ENCODE data around the gene APOD.

APOD gene

DNA sequence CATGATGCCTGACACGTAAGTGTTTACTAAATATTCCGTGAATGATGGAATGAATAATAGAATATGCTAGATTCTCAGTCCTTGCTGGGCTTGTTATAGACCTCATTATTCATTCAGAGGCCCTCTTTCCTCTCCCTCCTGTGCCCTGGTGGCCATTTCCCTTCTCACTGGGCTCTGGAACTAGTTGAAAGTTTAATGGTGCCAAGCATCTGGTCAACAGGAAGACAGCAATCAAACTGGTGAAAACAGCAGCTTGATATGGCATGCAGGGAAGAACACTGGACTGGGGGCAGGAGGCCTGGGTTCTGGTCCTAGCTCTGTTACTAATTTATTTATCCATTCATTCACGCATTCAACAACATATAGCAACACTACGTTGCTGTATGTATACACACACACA lies 3.7 kb upstream of the APOD start:
- Histone ChIP-seq H3K27me3 (ENCODE audit: control insufficient read depth in 5 of 5, insufficient read depth in 4 of 5, low read length in 5 of 5) (peaks cover 0 to 12% (median 5%) of the 10 kb centered on the region in 5 donors), H3K4me1 (ENCODE audit: control insufficient read depth in 5 of 5, insufficient read depth in 5 of 5, low read length in 5 of 5) (peaks cover 0 to 38% (median 6%) of the 10 kb centered on the region in 5 donors), H3K9me3 (ENCODE audit: control insufficient read depth in 5 of 5, low read length in 5 of 5) (peaks cover 0 to 8% (median 2%) of the 10 kb centered on the region in 5 donors), H3K4me3 (ENCODE audit: low read depth in 1 of 5, low read length in 5 of 5) (no peak overlapping the region), H3K27ac (ENCODE audit: low read depth, low read length) (no peak overlapping the region), H3K9ac (ENCODE audit: low read length in 5 of 5) (no peak overlapping the region), H3K36me3 (ENCODE audit: control insufficient read depth in 5 of 5, insufficient read depth in 5 of 5, low read length in 5 of 5) (no peaks in the 10 kb centered on the region)

DNA sequence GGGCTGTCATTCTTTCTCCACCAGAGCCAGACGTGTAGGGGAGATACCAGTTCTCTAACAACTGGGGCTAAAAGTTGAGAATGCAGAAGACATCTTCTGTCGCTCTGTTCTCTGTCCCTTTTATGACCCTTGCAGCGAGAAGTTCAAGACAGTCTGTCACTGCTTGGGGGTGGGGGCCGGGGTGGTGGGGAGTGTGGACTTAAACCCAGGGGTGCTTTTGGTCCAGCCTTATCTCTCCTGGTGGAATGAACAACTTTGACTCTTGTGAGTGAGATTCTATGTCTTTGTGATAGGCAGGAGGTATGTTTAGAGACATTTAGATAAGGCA lies 767 bp upstream of the APOD start:
- no peak overlapping the region for H3K9ac ChIP-seq (ENCODE audit: low read length in 5 of 5)
- H3K27me3 ChIP-seq (ENCODE audit: control insufficient read depth in 5 of 5, insufficient read depth in 4 of 5, low read length in 5 of 5) = peaks cover 0 to 12% (median 9%) of the 10 kb centered on the region in 5 donors
- H3K4me1 ChIP-seq (ENCODE audit: control insufficient read depth in 5 of 5, insufficient read depth in 5 of 5, low read length in 5 of 5) = peaks cover 0 to 46% (median 3%) of the 10 kb centered on the region in 5 donors
- peaks cover 0 to under 1% (median 0%) of the 10 kb centered on the region in 5 donors for H3K36me3 ChIP-seq (ENCODE audit: control insufficient read depth in 5 of 5, insufficient read depth in 5 of 5, low read length in 5 of 5)
- H3K4me3 ChIP-seq (ENCODE audit: low read depth in 1 of 5, low read length in 5 of 5) = peak overlapping the region in 1 of 5 donors; percentile 68
- H3K9me3 ChIP-seq (ENCODE audit: control insufficient read depth in 5 of 5, low read length in 5 of 5) = peaks cover 0 to 8% (median 2%) of the 10 kb centered on the region in 5 donors
- H3K27ac ChIP-seq (ENCODE audit: low read depth, low read length) = peak overlapping the region; percentile 20

DNA sequence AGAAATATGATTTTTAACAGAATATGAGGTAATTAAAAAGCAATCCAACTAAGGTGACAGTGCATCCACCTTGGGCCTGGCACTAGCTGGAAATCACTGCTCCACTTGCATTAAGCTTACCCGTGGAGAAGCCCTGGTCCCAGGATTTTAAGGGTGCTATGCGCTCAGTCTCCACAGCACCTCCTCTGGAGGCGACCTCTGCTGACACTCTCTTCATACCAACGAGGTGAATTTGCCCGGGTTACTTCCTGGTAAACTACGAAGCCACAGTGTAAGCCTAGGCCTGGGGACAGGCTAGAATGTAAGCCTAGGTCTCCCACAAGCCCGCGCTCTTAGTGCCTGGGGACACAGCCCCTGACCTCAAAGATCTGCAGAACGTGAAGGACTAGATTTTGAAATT lies 793 bp downstream of the APOD start:
- no peaks in the 10 kb centered on the region for H3K9me3 ChIP-seq (ENCODE audit: control insufficient read depth in 5 of 5, low read length in 5 of 5)
- H3K27me3 ChIP-seq (ENCODE audit: control insufficient read depth in 5 of 5, insufficient read depth in 4 of 5, low read length in 5 of 5) = peaks cover 0 to 12% (median 5%) of the 10 kb centered on the region in 5 donors
- H3K9ac ChIP-seq (ENCODE audit: low read length in 5 of 5) = no peak overlapping the region
- H3K36me3 ChIP-seq (ENCODE audit: control insufficient read depth in 5 of 5, insufficient read depth in 5 of 5, low read length in 5 of 5) = peaks cover 0 to 13% (median 5%) of the 10 kb centered on the region in 5 donors
- peak overlapping the region; percentile 52 to 68 (median 58) for H3K4me3 ChIP-seq (ENCODE audit: low read depth in 1 of 5, low read length in 5 of 5)
- no peak overlapping the region for H3K27ac ChIP-seq (ENCODE audit: low read depth, low read length)
- H3K4me1 ChIP-seq (ENCODE audit: control insufficient read depth in 5 of 5, insufficient read depth in 5 of 5, low read length in 5 of 5) = peaks cover 0 to 45% (median 3%) of the 10 kb centered on the region in 5 donors

DNA sequence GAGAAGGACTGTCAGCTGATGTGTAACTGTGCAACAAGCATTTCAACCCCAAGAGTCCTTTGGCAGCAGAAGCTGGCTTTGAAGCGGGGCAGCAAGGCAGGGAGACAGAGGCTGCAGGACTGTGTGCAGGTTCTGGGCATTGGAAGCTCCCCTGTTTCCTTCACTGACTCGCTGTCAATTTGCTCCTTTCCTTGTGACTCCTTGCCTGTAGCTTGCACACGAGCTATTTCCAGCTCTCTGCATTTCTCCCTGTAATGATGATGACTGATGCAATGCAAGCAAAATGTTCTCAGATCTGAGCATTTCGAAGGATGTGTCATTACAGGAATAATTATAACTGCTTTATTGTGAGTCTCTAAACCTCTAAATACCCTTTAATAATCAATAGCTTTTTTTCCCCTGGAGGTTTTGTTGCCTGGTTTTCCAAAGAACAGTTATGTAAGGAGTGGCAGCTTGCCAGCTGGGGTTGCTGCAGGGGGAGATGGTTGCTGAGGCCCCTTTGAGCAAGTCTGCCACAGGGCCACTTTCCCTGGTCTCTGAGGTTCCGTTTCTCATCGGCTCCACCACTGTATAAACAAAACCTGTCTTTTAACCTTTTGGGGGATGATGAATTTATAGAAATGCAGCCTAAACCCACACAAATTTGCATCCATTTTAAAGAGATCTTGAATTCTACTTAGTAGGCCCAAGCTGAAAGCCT lies 2.8 kb downstream of the APOD start:
- Histone ChIP-seq H3K4me1 (ENCODE audit: control insufficient read depth in 5 of 5, insufficient read depth in 5 of 5, low read length in 5 of 5) (peaks cover 0 to 33% (median 3%) of the 10 kb centered on the region in 5 donors), H3K4me3 (ENCODE audit: low read depth in 1 of 5, low read length in 5 of 5) (peak overlapping the region; percentile 16 to 58 (median 45)), H3K36me3 (ENCODE audit: control insufficient read depth in 5 of 5, insufficient read depth in 5 of 5, low read length in 5 of 5) (peaks cover 0 to 13% (median 5%) of the 10 kb centered on the region in 5 donors), H3K27me3 (ENCODE audit: control insufficient read depth in 5 of 5, insufficient read depth in 4 of 5, low read length in 5 of 5) (peaks cover 0 to 12% (median 5%) of the 10 kb centered on the region in 5 donors), H3K9ac (ENCODE audit: low read length in 5 of 5) (peak overlapping the region in 1 of 5 donors; percentile 54), H3K27ac (ENCODE audit: low read depth, low read length) (no peak overlapping the region), H3K9me3 (ENCODE audit: control insufficient read depth in 5 of 5, low read length in 5 of 5) (no peaks in the 10 kb centered on the region)

DNA sequence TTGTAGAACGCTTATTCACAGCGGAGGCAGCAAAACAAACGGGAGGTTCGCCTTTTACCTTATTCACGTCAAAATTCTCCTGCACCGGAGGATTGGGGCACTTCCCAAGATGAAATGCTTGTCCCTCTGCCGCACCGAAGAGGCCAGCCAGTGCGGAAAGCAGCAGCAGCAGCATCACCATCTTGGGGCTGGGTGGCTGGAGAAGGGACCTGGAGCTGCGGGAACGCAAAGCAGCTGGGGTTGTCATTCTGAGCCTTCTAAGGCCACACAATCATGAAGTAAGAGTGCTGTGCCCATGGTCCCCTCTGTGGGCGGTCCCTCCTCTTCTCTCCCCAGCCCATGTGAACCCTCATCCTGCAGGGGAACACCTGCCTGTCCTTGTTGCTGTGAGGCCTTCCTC lies 4.5 kb downstream of the APOD start:
- Histone ChIP-seq H3K9ac (ENCODE audit: low read length in 5 of 5) (no peak overlapping the region), H3K27ac (ENCODE audit: low read depth, low read length) (no peak overlapping the region), H3K4me3 (ENCODE audit: low read depth in 1 of 5, low read length in 5 of 5) (no peak overlapping the region), H3K27me3 (ENCODE audit: control insufficient read depth in 5 of 5, insufficient read depth in 4 of 5, low read length in 5 of 5) (peaks cover 0 to 12% (median 5%) of the 10 kb centered on the region in 5 donors), H3K36me3 (ENCODE audit: control insufficient read depth in 5 of 5, insufficient read depth in 5 of 5, low read length in 5 of 5) (peaks cover 0 to 14% (median 8%) of the 10 kb centered on the region in 5 donors), H3K9me3 (ENCODE audit: control insufficient read depth in 5 of 5, low read length in 5 of 5) (peaks cover 0 to 8% (median 4%) of the 10 kb centered on the region in 5 donors), H3K4me1 (ENCODE audit: control insufficient read depth in 5 of 5, insufficient read depth in 5 of 5, low read length in 5 of 5) (peaks cover 0 to 22% (median 3%) of the 10 kb centered on the region in 5 donors)

DNA sequence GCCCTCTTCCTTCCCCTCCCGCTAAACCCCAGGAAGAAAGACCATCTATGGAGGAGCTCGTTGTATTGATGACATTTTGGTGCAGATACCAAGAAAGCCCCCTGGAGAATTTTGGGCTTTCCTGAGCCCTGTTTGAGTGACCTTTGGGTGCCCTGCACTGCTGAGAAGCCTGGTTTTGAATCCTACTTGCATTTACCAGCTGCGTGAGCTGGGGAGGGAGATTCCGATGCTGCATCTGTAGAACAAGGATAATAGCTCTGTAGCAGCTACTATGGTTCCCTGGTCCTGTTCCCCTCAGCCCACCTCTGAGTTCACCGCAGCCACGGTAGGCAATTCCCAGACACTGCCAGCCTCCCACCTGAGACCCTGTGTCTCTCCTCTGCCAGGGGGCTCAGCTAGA lies 5.2 kb downstream of the APOD start:
- H3K27me3 ChIP-seq (ENCODE audit: control insufficient read depth in 5 of 5, insufficient read depth in 4 of 5, low read length in 5 of 5) = peaks cover 0 to 9% (median 5%) of the 10 kb centered on the region in 5 donors
- H3K9ac ChIP-seq (ENCODE audit: low read length in 5 of 5) = no peak overlapping the region
- H3K4me3 ChIP-seq (ENCODE audit: low read depth in 1 of 5, low read length in 5 of 5) = no peak overlapping the region
- H3K36me3 ChIP-seq (ENCODE audit: control insufficient read depth in 5 of 5, insufficient read depth in 5 of 5, low read length in 5 of 5) = peaks cover 0 to 18% (median 15%) of the 10 kb centered on the region in 5 donors
- peaks cover 0 to 22% (median 3%) of the 10 kb centered on the region in 5 donors for H3K4me1 ChIP-seq (ENCODE audit: control insufficient read depth in 5 of 5, insufficient read depth in 5 of 5, low read length in 5 of 5)
- peaks cover 0 to 8% (median 4%) of the 10 kb centered on the region in 5 donors for H3K9me3 ChIP-seq (ENCODE audit: control insufficient read depth in 5 of 5, low read length in 5 of 5)
- H3K27ac ChIP-seq (ENCODE audit: low read depth, low read length) = no peak overlapping the region

DNA sequence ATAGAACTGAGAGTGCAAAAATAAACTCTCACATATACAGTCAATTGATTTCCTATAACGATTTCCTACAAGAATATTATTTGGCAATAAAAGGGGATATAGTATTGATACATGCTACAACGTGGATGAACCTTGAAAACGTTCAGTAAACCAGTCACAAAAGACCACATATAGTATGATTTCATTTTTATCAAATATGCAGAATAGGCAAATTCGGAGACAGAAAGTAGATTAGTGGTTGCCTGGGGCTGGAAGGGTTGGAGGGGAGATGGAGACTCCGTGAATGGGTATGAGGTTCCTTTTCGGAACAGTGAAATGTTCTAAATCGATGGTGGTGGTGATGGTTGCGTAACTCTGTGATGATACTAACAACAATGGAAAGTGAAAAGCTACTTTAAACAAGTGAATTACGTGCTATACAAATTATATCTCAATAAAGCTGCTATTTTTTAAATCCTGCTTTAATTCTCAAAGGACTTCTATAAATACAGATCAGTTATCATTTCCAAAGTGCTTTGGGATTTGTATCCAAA lies 6.0 kb downstream of the APOD start:
- H3K27ac ChIP-seq (ENCODE audit: low read depth, low read length) = no peak overlapping the region
- no peak overlapping the region for H3K4me3 ChIP-seq (ENCODE audit: low read depth in 1 of 5, low read length in 5 of 5)
- peaks cover 0 to 8% (median 4%) of the 10 kb centered on the region in 5 donors for H3K9me3 ChIP-seq (ENCODE audit: control insufficient read depth in 5 of 5, low read length in 5 of 5)
- H3K9ac ChIP-seq (ENCODE audit: low read length in 5 of 5) = no peak overlapping the region
- peaks cover 0 to 25% (median 23%) of the 10 kb centered on the region in 5 donors for H3K36me3 ChIP-seq (ENCODE audit: control insufficient read depth in 5 of 5, insufficient read depth in 5 of 5, low read length in 5 of 5)
- peaks cover 0 to 9% (median 3%) of the 10 kb centered on the region in 5 donors for H3K27me3 ChIP-seq (ENCODE audit: control insufficient read depth in 5 of 5, insufficient read depth in 4 of 5, low read length in 5 of 5)
- peaks cover 0 to 15% (median 3%) of the 10 kb centered on the region in 5 donors for H3K4me1 ChIP-seq (ENCODE audit: control insufficient read depth in 5 of 5, insufficient read depth in 5 of 5, low read length in 5 of 5)

DNA sequence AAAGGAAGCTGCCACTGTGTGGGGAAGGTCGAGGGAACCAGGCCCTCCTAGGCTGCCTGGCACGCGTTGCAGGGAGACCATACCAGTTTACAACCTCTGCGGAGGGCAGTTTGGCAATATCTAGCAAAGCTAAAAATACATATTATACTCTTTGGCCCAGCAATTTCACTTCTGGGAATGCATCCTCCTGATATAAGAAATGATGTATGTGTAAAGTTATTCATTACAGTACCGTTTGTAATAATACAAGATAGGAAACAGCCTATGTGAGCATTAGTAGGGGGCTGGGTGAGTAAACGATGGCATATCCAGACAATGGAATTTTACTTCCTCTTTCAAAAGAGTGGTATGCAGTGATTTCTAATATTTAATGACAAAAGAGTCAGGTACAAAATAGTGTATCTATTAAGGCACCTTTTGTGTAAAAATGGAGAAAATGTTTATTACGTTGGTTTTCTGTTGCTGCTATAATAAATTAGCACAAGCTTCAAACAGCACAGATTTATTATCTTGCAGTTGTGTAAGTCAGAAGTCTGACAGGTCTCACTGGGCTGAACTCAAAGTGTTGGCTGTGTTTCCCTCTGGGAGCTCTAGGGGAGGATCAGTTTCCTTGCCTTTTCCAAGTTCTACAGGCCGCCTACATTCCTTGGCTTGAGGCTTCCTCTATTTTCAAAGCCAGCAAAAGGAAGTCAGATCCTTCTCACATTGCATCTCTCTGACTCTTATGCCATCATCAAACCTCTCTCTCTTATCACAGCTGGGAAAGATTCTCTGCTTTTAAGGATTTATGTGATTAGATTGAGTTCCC lies 9.0 kb downstream of the APOD start:
- no peak overlapping the region for H3K27ac ChIP-seq (ENCODE audit: low read depth, low read length)
- peaks cover 0 to 9% (median 0%) of the 10 kb centered on the region in 5 donors for H3K4me1 ChIP-seq (ENCODE audit: control insufficient read depth in 5 of 5, insufficient read depth in 5 of 5, low read length in 5 of 5)
- no peak overlapping the region for H3K4me3 ChIP-seq (ENCODE audit: low read depth in 1 of 5, low read length in 5 of 5)
- peaks cover 0 to 45% (median 40%) of the 10 kb centered on the region in 5 donors for H3K36me3 ChIP-seq (ENCODE audit: control insufficient read depth in 5 of 5, insufficient read depth in 5 of 5, low read length in 5 of 5)
- H3K9ac ChIP-seq (ENCODE audit: low read length in 5 of 5) = no peak overlapping the region
- peaks cover 0 to 8% (median 4%) of the 10 kb centered on the region in 5 donors for H3K9me3 ChIP-seq (ENCODE audit: control insufficient read depth in 5 of 5, low read length in 5 of 5)
- H3K27me3 ChIP-seq (ENCODE audit: control insufficient read depth in 5 of 5, insufficient read depth in 4 of 5, low read length in 5 of 5) = peaks cover 0 to 4% (median 0%) of the 10 kb centered on the region in 5 donors

DNA sequence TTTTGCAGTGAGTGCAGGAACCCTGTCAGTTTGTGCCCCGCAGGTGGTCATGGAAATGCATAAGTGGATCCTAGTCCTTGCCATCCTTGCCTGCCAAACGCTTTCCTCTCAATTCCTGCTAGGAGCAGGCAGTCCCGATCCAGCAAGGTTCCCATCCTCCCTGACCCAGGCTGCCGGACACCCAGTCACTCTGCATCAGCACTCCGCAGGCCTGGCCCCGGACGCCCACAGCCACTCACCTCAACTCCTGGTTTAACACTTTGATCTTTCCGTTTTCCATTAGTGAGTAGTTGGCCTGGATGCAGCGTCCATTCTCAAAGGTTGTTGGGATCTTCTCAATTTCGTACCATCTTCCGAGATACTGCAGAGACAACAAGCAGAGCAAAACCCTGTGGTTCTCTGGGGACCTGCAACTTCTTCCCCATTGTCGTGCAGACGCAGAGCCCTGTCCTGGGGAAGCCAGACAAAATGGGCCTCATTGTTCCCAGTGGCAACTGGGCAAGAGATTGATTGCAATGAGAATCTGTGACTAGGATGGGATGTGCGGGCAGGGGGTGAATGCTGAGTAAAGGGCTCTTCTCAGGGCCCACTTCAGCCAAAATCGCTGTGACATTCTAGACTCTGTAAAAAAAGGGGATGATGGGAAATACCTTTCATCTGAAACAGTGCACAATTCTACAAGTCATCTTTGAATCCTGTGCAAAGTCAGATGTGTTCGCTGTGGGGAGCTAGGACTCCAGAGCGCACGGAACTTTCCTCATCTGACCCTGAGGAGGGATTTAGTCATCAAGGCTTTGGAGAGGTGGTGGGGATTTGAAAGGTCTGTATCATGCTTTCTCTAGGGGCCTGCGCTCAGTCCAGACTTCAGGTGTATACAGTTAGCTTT lies 9.9 kb downstream of the APOD start:
- peaks cover 0 to 8% (median 0%) of the 10 kb centered on the region in 5 donors for H3K4me1 ChIP-seq (ENCODE audit: control insufficient read depth in 5 of 5, insufficient read depth in 5 of 5, low read length in 5 of 5)
- peaks cover 0 to 8% (median 4%) of the 10 kb centered on the region in 5 donors for H3K9me3 ChIP-seq (ENCODE audit: control insufficient read depth in 5 of 5, low read length in 5 of 5)
- no peak overlapping the region for H3K4me3 ChIP-seq (ENCODE audit: low read depth in 1 of 5, low read length in 5 of 5)
- peaks cover 0 to under 1% (median 0%) of the 10 kb centered on the region in 5 donors for H3K27me3 ChIP-seq (ENCODE audit: control insufficient read depth in 5 of 5, insufficient read depth in 4 of 5, low read length in 5 of 5)
- no peak overlapping the region for H3K27ac ChIP-seq (ENCODE audit: low read depth, low read length)
- no peak overlapping the region for H3K9ac ChIP-seq (ENCODE audit: low read length in 5 of 5)
- peaks cover 0 to 40% (median 34%) of the 10 kb centered on the region in 5 donors for H3K36me3 ChIP-seq (ENCODE audit: control insufficient read depth in 5 of 5, insufficient read depth in 5 of 5, low read length in 5 of 5)

Data from subcutaneous abdominal adipose tissue (tissue), 5 donors.